Chondrocyte (in vitro differentiated cells): ENCODE results near the gene DYNLT1. TPM values are rescaled to one million over a fixed set of nuclear protein-coding genes. Genes with fewer than 3 reads are reported as not detected.

Source experiments
- DNase-seq: peaks from one replicate; pipeline ENCODE4 v3.0.0; 2021; ENCODE audit warnings: mixed read lengths, low spot score
- H3K27ac Mint-ChIP-seq: one replicate; pipeline ENCODE4 v1.8.0; 2021; ENCODE audit warnings: mild to moderate bottlenecking, moderate library complexity, mixed read lengths; ENCODE audit not compliant: unreplicated experiment
- H3K27me3 Mint-ChIP-seq: 2 replicates; pipeline ENCODE4 v1.8.0; 2021; ENCODE audit warnings: low read depth, mixed read lengths
- H3K36me3 Mint-ChIP-seq: 2 replicates; pipeline ENCODE4 v1.8.0; 2021; ENCODE audit warnings: low read depth, mixed read lengths
- H3K4me1 Mint-ChIP-seq: 2 replicates; pipeline ENCODE4 v1.8.0; 2021; ENCODE audit warnings: low read depth, mild to moderate bottlenecking, mixed read lengths
- H3K4me3 Mint-ChIP-seq: one replicate; pipeline ENCODE4 v1.8.0; 2021; ENCODE audit warnings: mild to moderate bottlenecking, moderate library complexity, mixed read lengths; ENCODE audit not compliant: unreplicated experiment
- H3K9me3 Mint-ChIP-seq: 2 replicates; pipeline ENCODE4 v1.8.0; 2021; ENCODE audit warnings: low read depth, mixed read lengths
- CTCF ChIP-seq: fragments of 200-600 bp; sonication (generic); IDR thresholded peaks from 2 replicates; pipeline ENCODE4 v1.5.0; 2021; ENCODE audit warnings: antibody characterized with exemption, mild to moderate bottlenecking, moderate library complexity
- microRNA-seq: library from miRNA; unstranded; fragments of <30 nt; microRNA quantifications from one replicate; pipeline ENCODE4 v1.2.0, GENCODE V29; 2020; ENCODE audit warnings: borderline number of aligned reads
- total RNA-seq: library from RNA; stranded (reverse); gene quantifications from 3 replicates; pipeline ENCODE4 v1.2.1, GENCODE V29; 2021

DYNLT1 gene
- total RNA-seq, 1 donor from 2014 or later: 171 TPM

GRCh38 chr6:158593670-158594069 is 50.9 kb downstream of the DYNLT1 start:
- Mint-ChIP-seq H3K9me3 (no peaks in the 10 kb centered on the region), H3K4me3 (no peak overlapping the region), H3K27me3 (no peaks in the 10 kb centered on the region), H3K27ac (no peak overlapping the region), H3K4me1 (no peaks in the 10 kb centered on the region), H3K36me3 (peaks cover 30% of the 10 kb centered on the region)
- TF ChIP-seq CTCF: no peak
- no peak for DNase-seq

- no peak overlapping the region for H3K4me3 Mint-ChIP-seq
- H3K36me3 Mint-ChIP-seq: peaks cover 36% of the 10 kb centered on the region
- H3K4me1 Mint-ChIP-seq: no peaks in the 10 kb centered on the region
- H3K27me3 Mint-ChIP-seq: no peaks in the 10 kb centered on the region
- H3K9me3 Mint-ChIP-seq: no peaks in the 10 kb centered on the region
- DNase-seq: no peak
- no peak overlapping the region for H3K27ac Mint-ChIP-seq
- TF ChIP-seq CTCF: no peak
Measured at GRCh38 chr6:158591810-158592209, 52.7 kb downstream of the DYNLT1 start.

DNA sequence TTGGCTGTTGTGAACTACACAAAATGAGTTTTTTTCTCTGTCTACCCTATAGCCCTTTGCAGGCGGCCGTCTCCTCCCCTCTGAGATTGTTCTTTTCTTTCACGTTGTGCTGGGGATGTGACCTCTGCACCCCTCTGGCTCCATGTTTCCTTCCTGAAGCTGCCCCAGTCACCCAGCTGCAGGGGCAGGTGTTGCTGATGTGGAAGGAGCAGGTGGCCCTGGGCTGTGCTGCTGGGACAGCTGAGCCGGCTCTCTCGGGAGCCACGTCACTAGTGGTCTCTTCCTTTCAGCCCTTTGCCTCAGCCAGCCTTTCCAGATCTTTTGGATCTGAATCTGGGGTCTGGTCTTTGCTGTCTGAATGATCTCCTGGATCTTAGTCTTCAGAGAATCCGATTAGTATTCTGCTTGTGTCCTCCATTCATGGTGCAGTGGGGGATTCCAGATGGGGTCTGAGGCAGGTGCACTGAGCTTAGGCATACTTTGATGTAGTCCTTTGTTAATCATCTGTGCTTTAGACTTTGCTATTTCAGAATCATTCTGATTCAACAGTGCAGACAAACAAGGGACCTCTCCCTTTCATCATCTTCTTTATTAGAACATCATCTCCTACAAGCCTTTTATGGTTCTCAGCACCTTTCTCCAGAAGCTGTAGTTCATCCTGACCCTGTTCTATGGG is 53.3 kb downstream of the DYNLT1 start:
- H3K9me3 Mint-ChIP-seq: no peaks in the 10 kb centered on the region
- DNase-seq: no peak
- peaks cover 36% of the 10 kb centered on the region for H3K36me3 Mint-ChIP-seq
- H3K27ac Mint-ChIP-seq: no peak overlapping the region
- no peak for TF ChIP-seq CTCF
- H3K27me3 Mint-ChIP-seq: no peaks in the 10 kb centered on the region
- no peak overlapping the region for H3K4me3 Mint-ChIP-seq
- H3K4me1 Mint-ChIP-seq: no peaks in the 10 kb centered on the region

- Mint-ChIP-seq H3K4me3 (no peak overlapping the region), H3K27ac (no peak overlapping the region), H3K27me3 (no peaks in the 10 kb centered on the region), H3K4me1 (no peaks in the 10 kb centered on the region), H3K9me3 (no peaks in the 10 kb centered on the region), H3K36me3 (peaks cover 45% of the 10 kb centered on the region)
- no peak for TF ChIP-seq CTCF
- DNase-seq: no peak
Measured at GRCh38 chr6:158589366-158589765, 55.2 kb downstream of the DYNLT1 start.

GRCh38 chr6:158586652-158587051 is 57.9 kb downstream of the DYNLT1 start:
- no peak overlapping the region for H3K27ac Mint-ChIP-seq
- DNase-seq: no peak
- H3K36me3 Mint-ChIP-seq: peaks cover 43% of the 10 kb centered on the region
- no peak overlapping the region for H3K4me3 Mint-ChIP-seq
- no peak for TF ChIP-seq CTCF
- no peaks in the 10 kb centered on the region for H3K4me1 Mint-ChIP-seq
- H3K9me3 Mint-ChIP-seq: no peaks in the 10 kb centered on the region
- no peaks in the 10 kb centered on the region for H3K27me3 Mint-ChIP-seq

Small RNAs within 50 kb of the gene (microRNA-seq; reads per million reads assigned to microRNA genes)
- gene MIR7161: not detected

Other genes with a start within 250 kb of the DYNLT1 start
- 39.0 to 42.2 TPM (median 41.6 TPM) in 3 replicates for gene TMEM181, start 84.7 kb downstream of the DYNLT1 start, total RNA-seq
- 0.58 to 1.6 TPM (median 1.4 TPM) in 3 replicates for gene SYTL3, start 5.3 kb upstream of the DYNLT1 start, total RNA-seq
- 57.0 to 71.5 TPM (median 68.4 TPM) in 3 replicates for gene EZR, start 174.6 kb upstream of the DYNLT1 start, total RNA-seq